Heart left ventricle (tissue), 13 donors: ENCODE data around the gene LPIN3.

ENCODE experiments used
- CTCF ChIP-seq, 12 donors: fragments of 200-600 bp; sonication (generic) in 4 of 12; IDR thresholded peaks; one replicate each; pipeline versions ENCODE4 v1.5.0 to v1.8.0; 2018 to 2022; ENCODE audit warnings: antibody characterized with exemption in 12 of 12, mild to moderate bottlenecking in 5 of 12
- POLR2A ChIP-seq, 2 donors: fragments of 450-650 bp; IDR thresholded peaks; one replicate each; pipeline ENCODE4 v1.6.1; 2017; ENCODE audit warnings: antibody characterized with exemption in 2 of 2, mild to moderate bottlenecking in 2 of 2, moderate library complexity in 2 of 2
- donor health status: ischemic (EF 13 %, LVEDD 7.1; RV severe dilation, severe dysfunction).
- donor health status: DM: no; HTN: yes; CAD: no.
- donor health status: DM: no; HTN: no; CAD: no.
- donor health status: ischemic (EF 25% LVEDD 6.9; RV normal size, moderate dysfunction).
- donor health status: ischemic (EF 25% LVEDD 5.7; RV mildly dilated, moderate dysfunction).
- donor health status: ischemic (EF 35%, LVEDD 5.7; RV mildly dilated, moderate dysfunction).
- donor health status: nonischemic (EF 11% LVEDD 7.7; RV severe dilation, severe dysfunction).
- donor health status: DM: yes; HTN: yes; CAD: no.
- donor health status: PGD.
- donor health status: ischemic (EF 29% LVEDD 5.4; RV normal size, mild dysfunction).
- donor health status: nonischemic (EF 23%, LVEDD 6.1; RV moderate dilation, normal function).

DNA sequence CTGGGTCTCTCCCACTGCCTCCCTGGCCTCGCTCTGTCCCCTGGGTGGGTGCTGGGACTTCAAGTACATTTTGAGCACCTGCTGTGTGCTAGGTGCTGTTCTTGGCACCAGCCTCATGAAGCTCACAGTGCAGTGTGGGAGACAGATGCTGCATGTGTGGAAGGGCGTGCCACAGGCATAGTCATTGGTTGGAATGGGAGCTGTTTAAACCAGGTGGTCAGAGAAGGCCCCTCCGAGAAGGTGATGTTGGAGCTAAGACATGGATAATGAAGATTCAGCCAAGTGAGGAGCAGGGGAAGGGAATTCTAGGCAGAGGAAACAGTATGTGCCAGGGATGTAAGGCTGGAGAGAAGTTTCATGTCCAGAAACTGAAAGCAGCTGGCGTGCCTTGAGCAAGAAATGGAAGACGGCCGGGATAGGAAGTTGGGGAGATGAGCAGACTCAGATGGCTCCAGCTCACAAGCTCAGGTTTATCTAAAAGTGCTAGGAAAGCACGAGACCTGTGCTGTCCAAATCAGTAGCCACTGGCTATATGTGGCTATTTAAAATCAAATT is 9.9 kb downstream of the LPIN3 start:
- TF ChIP-seq CTCF (IDR thresholded peaks at IDR 0.05) (no peak), POLR2A (IDR thresholded peaks at IDR 0.05) (no peak)
